ENCODE measurements around the gene LILRB3. TPM values are rescaled to one million over a fixed set of nuclear protein-coding genes. Genes with fewer than 3 reads are reported as not detected.

LILRB3 gene
- total and polyA plus RNA-seq, 2 donors (not counting 1 experiment from before 2014, with no cell fraction given): not detected

- Histone ChIP-seq H3K79me2 (ENCODE audit: control insufficient read depth, insufficient read depth, low read length) (no peaks in the 10 kb centered on the region), H3K9me3 (ENCODE audit: control insufficient read depth, insufficient read depth, low read depth, low read length) (no peaks in the 10 kb centered on the region), H3K4me3 (replicated peaks in 1 of 4; ENCODE audit: control extremely low read depth in 1 of 4, insufficient read depth in 1 of 4, low read depth in 3 of 4, low read length in 4 of 4) (no peak overlapping the region), H3K4me2 (ENCODE audit: extremely low read depth, insufficient read depth, low read length) (no peak overlapping the region), H3K27me3 (ENCODE audit: control insufficient read depth, insufficient read depth, low read length) (no peaks in the 10 kb centered on the region), H3K27ac (ENCODE audit: insufficient read depth, low read length) (no peak overlapping the region), H3K36me3 (ENCODE audit: control insufficient read depth, insufficient read depth, low read length) (no peaks in the 10 kb centered on the region), H2AFZ (ENCODE audit: low read length) (no peak overlapping the region), H4K20me1 (ENCODE audit: control insufficient read depth, extremely low read depth, insufficient read depth, low read length) (no peaks in the 10 kb centered on the region), H3K4me1 (ENCODE audit: control insufficient read depth, extremely low read depth, insufficient read depth, low read length) (no peaks in the 10 kb centered on the region), H3K9ac (ENCODE audit: insufficient read depth, low read length) (no peak overlapping the region)
- no peak for DNase-seq (ENCODE audit: low read depth in 2 of 2)
- TF ChIP-seq EZH2 (IDR thresholded peaks at IDR 0.05; ENCODE audit: low read length, missing control alignments): no peak
- TF ChIP-seq, protein P1, sequence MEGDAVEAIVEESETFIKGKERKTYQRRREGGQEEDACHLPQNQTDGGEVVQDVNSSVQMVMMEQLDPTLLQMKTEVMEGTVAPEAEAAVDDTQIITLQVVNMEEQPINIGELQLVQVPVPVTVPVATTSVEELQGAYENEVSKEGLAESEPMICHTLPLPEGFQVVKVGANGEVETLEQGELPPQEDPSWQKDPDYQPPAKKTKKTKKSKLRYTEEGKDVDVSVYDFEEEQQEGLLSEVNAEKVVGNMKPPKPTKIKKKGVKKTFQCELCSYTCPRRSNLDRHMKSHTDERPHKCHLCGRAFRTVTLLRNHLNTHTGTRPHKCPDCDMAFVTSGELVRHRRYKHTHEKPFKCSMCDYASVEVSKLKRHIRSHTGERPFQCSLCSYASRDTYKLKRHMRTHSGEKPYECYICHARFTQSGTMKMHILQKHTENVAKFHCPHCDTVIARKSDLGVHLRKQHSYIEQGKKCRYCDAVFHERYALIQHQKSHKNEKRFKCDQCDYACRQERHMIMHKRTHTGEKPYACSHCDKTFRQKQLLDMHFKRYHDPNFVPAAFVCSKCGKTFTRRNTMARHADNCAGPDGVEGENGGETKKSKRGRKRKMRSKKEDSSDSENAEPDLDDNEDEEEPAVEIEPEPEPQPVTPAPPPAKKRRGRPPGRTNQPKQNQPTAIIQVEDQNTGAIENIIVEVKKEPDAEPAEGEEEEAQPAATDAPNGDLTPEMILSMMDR (conservative IDR thresholded peaks at IDR 0.05 in 1 of 2, IDR thresholded peaks at IDR 0.05 in 1 of 2; ENCODE audit: low read depth in 1 of 2, low read length in 2 of 2): no peak
Measured at GRCh38 chr19:54252845-54253244, 30.0 kb upstream of the LILRB3 start.

DNA sequence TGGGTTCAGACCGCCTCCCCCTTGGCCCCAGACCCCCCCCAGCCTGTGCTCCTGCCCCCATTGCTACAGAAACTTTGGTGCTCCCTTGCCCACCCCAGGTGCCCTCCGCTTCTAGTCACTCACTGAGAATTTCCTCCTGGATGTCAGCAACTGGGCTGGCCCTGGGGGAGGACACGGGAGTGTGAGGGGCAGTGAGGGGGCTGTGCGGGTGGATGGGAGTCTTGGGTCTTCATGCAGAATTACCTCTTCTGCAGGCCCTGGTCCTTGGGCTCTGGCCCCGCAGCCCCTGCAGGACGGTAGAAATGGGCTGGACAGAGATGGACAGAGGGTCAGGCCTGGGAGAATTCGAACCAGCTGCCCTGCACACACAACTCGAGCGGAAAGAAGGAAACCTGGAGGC is 29.4 kb upstream of the LILRB3 start:
- H3K9me3 ChIP-seq (ENCODE audit: control insufficient read depth, insufficient read depth, low read depth, low read length): no peaks in the 10 kb centered on the region
- no peaks in the 10 kb centered on the region for H3K4me1 ChIP-seq (ENCODE audit: control insufficient read depth, extremely low read depth, insufficient read depth, low read length)
- no peak for DNase-seq (ENCODE audit: low read depth in 2 of 2)
- no peak overlapping the region for H3K27ac ChIP-seq (ENCODE audit: insufficient read depth, low read length)
- no peaks in the 10 kb centered on the region for H3K36me3 ChIP-seq (ENCODE audit: control insufficient read depth, insufficient read depth, low read length)
- no peak overlapping the region for H3K4me3 ChIP-seq (replicated peaks in 1 of 4; ENCODE audit: control extremely low read depth in 1 of 4, insufficient read depth in 1 of 4, low read depth in 3 of 4, low read length in 4 of 4)
- H3K4me2 ChIP-seq (ENCODE audit: extremely low read depth, insufficient read depth, low read length): no peak overlapping the region
- no peak for TF ChIP-seq EZH2 (IDR thresholded peaks at IDR 0.05; ENCODE audit: low read length, missing control alignments)
- TF ChIP-seq, protein P1 (conservative IDR thresholded peaks at IDR 0.05 in 1 of 2, IDR thresholded peaks at IDR 0.05 in 1 of 2; ENCODE audit: low read depth in 1 of 2, low read length in 2 of 2): no peak
- no peaks in the 10 kb centered on the region for H3K79me2 ChIP-seq (ENCODE audit: control insufficient read depth, insufficient read depth, low read length)
- no peaks in the 10 kb centered on the region for H4K20me1 ChIP-seq (ENCODE audit: control insufficient read depth, extremely low read depth, insufficient read depth, low read length)
- H2AFZ ChIP-seq (ENCODE audit: low read length): no peak overlapping the region
- H3K27me3 ChIP-seq (ENCODE audit: control insufficient read depth, insufficient read depth, low read length): no peaks in the 10 kb centered on the region
- H3K9ac ChIP-seq (ENCODE audit: insufficient read depth, low read length): no peak overlapping the region

DNA sequence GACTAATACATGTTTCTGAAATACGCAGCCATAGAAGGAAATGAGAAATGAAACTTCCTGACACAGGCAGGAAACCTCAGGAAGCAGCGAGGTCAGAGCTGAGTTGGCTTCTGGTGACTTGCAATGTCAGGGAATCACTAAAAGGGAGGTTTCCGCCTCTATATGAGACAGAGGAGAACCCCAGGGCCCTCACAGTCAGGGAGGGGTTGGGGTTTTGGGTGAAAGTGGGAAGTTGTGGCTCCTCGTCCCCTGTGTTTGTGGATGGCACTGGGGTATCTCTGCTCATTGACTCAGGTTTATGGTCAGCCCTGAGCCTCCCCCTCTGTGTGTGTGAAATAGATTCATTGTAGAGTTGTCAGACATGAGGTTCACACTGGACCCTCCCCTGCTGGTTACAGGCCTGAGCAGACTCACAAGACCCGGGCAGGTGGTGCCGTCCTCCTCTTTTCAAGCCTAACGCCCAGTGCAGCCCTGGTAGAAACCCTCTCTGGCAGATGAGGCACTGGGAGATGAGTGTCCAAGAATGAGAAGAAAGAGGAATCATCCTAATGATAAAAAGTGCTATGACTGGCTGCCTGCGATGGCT is 25.3 kb upstream of the LILRB3 start:
- Histone ChIP-seq H3K36me3 (ENCODE audit: control insufficient read depth, insufficient read depth, low read length) (no peaks in the 10 kb centered on the region), H3K9ac (ENCODE audit: insufficient read depth, low read length) (no peak overlapping the region), H3K27me3 (ENCODE audit: control insufficient read depth, insufficient read depth, low read length) (no peaks in the 10 kb centered on the region), H3K9me3 (ENCODE audit: control insufficient read depth, insufficient read depth, low read depth, low read length) (no peaks in the 10 kb centered on the region), H3K4me1 (ENCODE audit: control insufficient read depth, extremely low read depth, insufficient read depth, low read length) (no peaks in the 10 kb centered on the region), H3K79me2 (ENCODE audit: control insufficient read depth, insufficient read depth, low read length) (no peaks in the 10 kb centered on the region), H3K4me3 (replicated peaks in 1 of 4; ENCODE audit: control extremely low read depth in 1 of 4, insufficient read depth in 1 of 4, low read depth in 3 of 4, low read length in 4 of 4) (no peak overlapping the region), H3K27ac (ENCODE audit: insufficient read depth, low read length) (no peak overlapping the region), H3K4me2 (ENCODE audit: extremely low read depth, insufficient read depth, low read length) (no peak overlapping the region), H4K20me1 (ENCODE audit: control insufficient read depth, extremely low read depth, insufficient read depth, low read length) (no peaks in the 10 kb centered on the region), H2AFZ (ENCODE audit: low read length) (no peak overlapping the region)
- TF ChIP-seq EZH2 (IDR thresholded peaks at IDR 0.05; ENCODE audit: low read length, missing control alignments): no peak
- TF ChIP-seq, protein P1 (conservative IDR thresholded peaks at IDR 0.05 in 1 of 2, IDR thresholded peaks at IDR 0.05 in 1 of 2; ENCODE audit: low read depth in 1 of 2, low read length in 2 of 2): no peak
- no peak for DNase-seq (ENCODE audit: low read depth in 2 of 2)
